IMR-90 (cell line): ENCODE measurements around the gene EPHX1. TPM values are rescaled to one million over a fixed set of nuclear protein-coding genes. Genes with fewer than 3 reads are reported as not detected.

Source experiments
- ATAC-seq: fragments of 200-7000 bp; cut with Tn5 transposase; 2 replicates; pipeline ENCODE4 v1.9.1; 2020; ENCODE audit warnings: low read depth, mild to moderate bottlenecking, moderate library complexity
- BruUV-seq: library from RNA; stranded (reverse); fragments of 400-500 nt; replicated peaks from 2 replicates; lab custom pipeline; 2021; lab: Mats Ljungman, UMichigan
- CTCF ChIA-PET: fragments of 300-600 bp; formaldehyde crosslinking; extraction: SDS; loops from one replicate; lab custom pipeline; 2021; ENCODE audit warnings: antibody characterized with exemption; lab: Yijun Ruan, JAX
- POLR2A ChIA-PET: fragments of 300-600 bp; sonication (Branson Sonifier 250); formaldehyde crosslinking; loops from one replicate; lab custom pipeline; 2022; ENCODE audit warnings: antibody characterized with exemption; ENCODE audit not compliant: unreplicated experiment; lab: Charles Lee
- DNase-seq: peaks from one replicate; pipeline ENCODE4 v3.0.0; 2013
- H2AFZ ChIP-seq: replicated peaks from 2 replicates; pipeline ENCODE3; 2013; ENCODE audit warnings: low read length, mild to moderate bottlenecking; ENCODE audit not compliant: poor library complexity
- H2AK5ac ChIP-seq: 2 replicates; pipeline ENCODE4 v1.6.1; 2013; ENCODE audit warnings: low read depth, low read length, inconsistent platforms
- H2AK9ac ChIP-seq: replicated peaks from 2 replicates; pipeline ENCODE3; 2013; ENCODE audit warnings: mild to moderate bottlenecking, low read depth, low read length, moderate library complexity; ENCODE audit not compliant: poor library complexity
- H2BK120ac ChIP-seq: 2 replicates; pipeline ENCODE4 v1.6.1; 2013; ENCODE audit warnings: low read depth, low read length, inconsistent platforms
- H2BK15ac ChIP-seq: 3 replicates; pipeline ENCODE4 v1.6.1; 2013; ENCODE audit warnings: low read depth, low read length, inconsistent platforms
- H2BK20ac ChIP-seq: 2 replicates; pipeline ENCODE4 v1.6.1; 2013; ENCODE audit warnings: low read depth, mild to moderate bottlenecking, inconsistent platforms, low read length, moderate library complexity
- H2BK5ac ChIP-seq: 2 replicates; pipeline ENCODE4 v1.6.1; 2013; ENCODE audit warnings: mild to moderate bottlenecking, low read depth, low read length, inconsistent platforms; ENCODE audit not compliant: poor library complexity, severe bottlenecking
- H3K14ac ChIP-seq: replicated peaks from 2 replicates; pipeline ENCODE4 v1.6.1; 2013; ENCODE audit warnings: low read depth, low read length, inconsistent platforms
- H3K18ac ChIP-seq: 2 replicates; pipeline ENCODE4 v1.6.1; 2013; ENCODE audit warnings: low read depth, low read length, control low read depth
- H3K23ac ChIP-seq: 2 replicates; pipeline ENCODE4 v1.6.1; 2013; ENCODE audit warnings: low read depth, low read length, inconsistent platforms
- H3K27ac ChIP-seq: 2 replicates; pipeline ENCODE4 v1.5.1; 2013; ENCODE audit warnings: mild to moderate bottlenecking, control low read depth, low read length; ENCODE audit not compliant: insufficient read depth
- H3K27me3 ChIP-seq: 2 replicates; pipeline ENCODE4 v1.6.1; 2013; ENCODE audit warnings: low read length; ENCODE audit not compliant: control insufficient read depth, insufficient read depth
- H3K36me3 ChIP-seq: 2 replicates; pipeline ENCODE4 v1.6.1; 2013; ENCODE audit warnings: low read length, mixed read lengths; ENCODE audit not compliant: control insufficient read depth, insufficient read depth
- H3K4ac ChIP-seq: 2 replicates; pipeline ENCODE4 v1.6.1; 2013; ENCODE audit warnings: low read depth, low read length, inconsistent platforms
- H3K4me1 ChIP-seq: 2 replicates; pipeline ENCODE4 v1.6.1; 2013; ENCODE audit warnings: low read length, mixed read lengths; ENCODE audit not compliant: control insufficient read depth, insufficient read depth
- H3K4me2 ChIP-seq: 2 replicates; pipeline ENCODE4 v1.6.1; 2013; ENCODE audit warnings: low read depth, mild to moderate bottlenecking, control low read depth, low read length, moderate library complexity
- H3K4me3 ChIP-seq: 2 replicates; pipeline ENCODE4 v1.5.1; 2013; ENCODE audit warnings: low read depth, mild to moderate bottlenecking, control low read depth, low read length, moderate library complexity; ENCODE audit not compliant: insufficient read depth
- H3K56ac ChIP-seq: 2 replicates; pipeline ENCODE4 v1.6.1; 2013; ENCODE audit warnings: low read length, inconsistent platforms; ENCODE audit not compliant: insufficient read depth; ENCODE audit errors: extremely low read depth
- H3K79me1 ChIP-seq, 2 experiments: 2 replicates each; pipeline ENCODE4 v1.6.1; 2013; ENCODE audit warnings: low read length in 2 of 2, inconsistent platforms in 1 of 2, low read depth in 1 of 2
- H3K9ac ChIP-seq: 2 replicates; pipeline ENCODE4 v1.6.1; 2013; ENCODE audit warnings: low read depth, low read length, control low read depth
- H3K9me1 ChIP-seq: 2 replicates; pipeline ENCODE4 v1.6.1; 2013; ENCODE audit warnings: low read length, inconsistent platforms; ENCODE audit not compliant: insufficient read depth
- H3K9me3 ChIP-seq: 2 replicates; pipeline ENCODE4 v1.6.1; 2013; ENCODE audit warnings: low read length; ENCODE audit not compliant: control insufficient read depth, insufficient read depth
- H4K20me1 ChIP-seq: 2 replicates; pipeline ENCODE4 v1.6.1; 2013; ENCODE audit warnings: low read length, inconsistent platforms; ENCODE audit not compliant: insufficient read depth
- H4K5ac ChIP-seq: 2 replicates; pipeline ENCODE4 v1.6.1; 2013; ENCODE audit warnings: mild to moderate bottlenecking, low read depth, low read length, control low read depth
- H4K8ac ChIP-seq, 2 experiments: 2 replicates each; pipeline ENCODE4 v1.6.1; 2013; ENCODE audit warnings: low read depth in 2 of 2, low read length in 2 of 2, control low read depth in 1 of 2, inconsistent platforms in 1 of 2
- H4K91ac ChIP-seq: 2 replicates; pipeline ENCODE4 v1.6.1; 2013; ENCODE audit warnings: low read depth, low read length, inconsistent platforms; ENCODE audit not compliant: insufficient read depth
- BHLHE40 ChIP-seq: fragments of 150-350 bp; IDR thresholded peaks from 2 replicates; pipeline ENCODE4 v1.6.1; 2016; ENCODE audit warnings: mild to moderate bottlenecking, low read depth, low read length
- FOS ChIP-seq: fragments of 150-350 bp; IDR thresholded peaks from 2 replicates; pipeline ENCODE4 v1.6.1; 2016; ENCODE audit warnings: low read depth, low read length
- POLR2A ChIP-seq: IDR thresholded peaks from 2 replicates; pipeline ENCODE4 v1.6.1; 2012; ENCODE audit warnings: mild to moderate bottlenecking, low read depth, low read length
- RAD21 ChIP-seq: IDR thresholded peaks from 2 replicates; pipeline ENCODE4 v1.6.1; 2012; ENCODE audit warnings: low read length, improper control_type of control experiment
- RCOR1 ChIP-seq: IDR thresholded peaks from 2 replicates; pipeline ENCODE4 v1.6.1; 2012; ENCODE audit warnings: mild to moderate bottlenecking, low read length, improper control_type of control experiment; ENCODE audit not compliant: insufficient replicate concordance
- RFX5 ChIP-seq: IDR thresholded peaks from 2 replicates; pipeline ENCODE4 v1.8.0; 2012; ENCODE audit warnings: low read depth, mild to moderate bottlenecking, low read length, moderate library complexity
- USF2 ChIP-seq: fragments of 150-350 bp; IDR thresholded peaks from 2 replicates; pipeline ENCODE4 v1.6.1; 2017; ENCODE audit warnings: mild to moderate bottlenecking, antibody characterized with exemption, low read length, low read depth
- WGBS, 2 experiments: methylation state at CpG; one replicate each; pipeline versions ENCODE4 v1.1.5 to v1.1.7; 2013; ENCODE audit warnings: missing lambda C conversion rate in 2 of 2; ENCODE audit not compliant: insufficient read length in 1 of 2; ENCODE audit errors: extremely low coverage in 2 of 2; 5-methylcytosine and 5-hydroxymethylcytosine counted together
- dilution Hi-C: fragments of 300-500 bp; cut with HindIII; formaldehyde crosslinking; loops from one replicate; pipeline ENCODE4 v1.14.3; 2018; ENCODE audit warnings: low sequenced_read_pairs; ENCODE audit not compliant: unreplicated experiment
- in situ Hi-C: fragments of 300-500 bp; cut with MboI; formaldehyde crosslinking; loops from 3 replicates; pipeline ENCODE4 v1.14.3; 2019; ENCODE audit warnings: low sequenced_read_pairs, inconsistent platforms, mixed read lengths
- intact Hi-C: fragments of 100-400 bp; cut with micrococcal nuclease; formaldehyde crosslinking; loops from 2 replicates; pipeline ENCODE4 v1.10.0; 2022
- polyA plus RNA-seq, 3 experiments: library from polyadenylated mRNA; depleted of rRNA; stranded (reverse); fragments of >200 nt; gene quantifications; 2 replicates each; pipeline ENCODE4 v1.2.3, GENCODE V29; 2012; ENCODE audit warnings: low replicate concordance in 1 of 3
- total RNA-seq: library from RNA; depleted of rRNA; stranded (reverse); fragments of >200 nt; gene quantifications from 2 replicates; pipeline ENCODE4 v1.2.3, GENCODE V29; 2012

The EPHX1 gene
- total and polyA plus RNA-seq, 2 of the 4 experiments (the other 2 are of a cell fraction): 20.3 to 46.3 TPM

- dilution Hi-C loops (no loop called here), intact Hi-C loops (loop anchor here (1.0 to 5.0 kb wide), 2 partner anchors 70 to 134 kb away; no protein-coding TSS in a partner anchor), in situ Hi-C loops (loop anchor here (5.0 kb wide), 1 partner anchor 300 kb away; no protein-coding TSS in a partner anchor)
- POLR2A ChIA-PET: interaction anchor here (0.5 to 1.6 kb wide), 3 partner anchors 122 to 1952 kb away, joined by 3 to 7 read pairs (median 3); no protein-coding TSS in a partner anchor
- Histone ChIP-seq H3K27me3 (no peaks in the 10 kb centered on the region), H2BK20ac (no peak overlapping the region), H3K9me3 (no peaks in the 10 kb centered on the region), H3K4ac (peak overlapping the region; percentile 66), H3K56ac (peak overlapping the region; percentile 64), H3K4me1 (peaks cover 3% of the 10 kb centered on the region; the same call in 1 of the 2 replicates), H4K8ac (peak overlapping the region; percentile 26 to 96; a peak in 3 of 4 replicates), H3K14ac (peak overlapping the region; percentile 51; the same call in 1 of the 2 replicates), H3K4me3 (peak overlapping the region; percentile 40), H3K9ac (peak overlapping the region; percentile 60), H3K4me2 (peak overlapping the region; percentile 81), H2AFZ (peak overlapping the region; percentile 94), H2BK15ac (peak overlapping the region; percentile 17; the same call in 1 of the 3 replicates), H3K18ac (peak overlapping the region; percentile 12), H4K20me1 (peaks cover 20% of the 10 kb centered on the region), H2AK5ac (no peak overlapping the region), H2AK9ac (no peak overlapping the region), H3K79me1 (peaks cover 0 to 14% of the 10 kb centered on the region in 2 experiments; a peak in 1 of 4 replicates), H2BK120ac (peak overlapping the region; percentile 45), H3K27ac (peak overlapping the region; percentile 60), H3K23ac (peak overlapping the region; percentile 47), H2BK5ac (peak overlapping the region; percentile 66), H3K9me1 (peaks cover 9% of the 10 kb centered on the region; the same call in 1 of the 2 replicates), H4K91ac (0 out of 2 replicates have a peak overlapping the region, but pooled peaks have one; percentile 20), H4K5ac (peak overlapping the region; percentile 24), H3K36me3 (peaks cover 2% of the 10 kb centered on the region; the same call in 1 of the 2 replicates)
- no TSS peak for BruUV-seq
- DNase-seq (no peak), ATAC-seq (peak; percentile 2)
- CTCF ChIA-PET: interaction anchor here (0.6 to 3.0 kb wide), 11 partner anchors 10 to 302 kb away, joined by 3 to 17 read pairs (median 4); partner anchors contain the start of gene ENAH
- WGBS, 2 experiments: 18% methylated on average over 10 of the region's 18 CpGs; no CpG with 5 or more reads in 1 of the 2 experiments
- TF ChIP-seq RFX5 (no peak), POLR2A (no peak), FOS (no peak), RCOR1 (no peak), USF2 (no peak), RAD21 (no peak), BHLHE40 (no peak)
Observed at GRCh38 chr1:225777058-225777582, 32.8 kb upstream of the EPHX1 start.
